HG03378 (cell line): Measurements from ENCODE around the gene PAQR4.

ENCODE experiments used
- ATAC-seq: cut with Tn5 transposase; IDR thresholded peaks from one replicate; pipeline ENCODE4 v1.9.1; 2021; ENCODE audit warnings: mild to moderate bottlenecking, moderate library complexity; ENCODE audit not compliant: unreplicated experiment

PAQR4 gene

GRCh38 chr16:3003582-3004270, 34.6 kb downstream of the PAQR4 start:
- peak; percentile 96 for ATAC-seq

- no peak for ATAC-seq
These were observed 35.2 kb downstream of the PAQR4 start for GRCh38 chr16:3004319-3004718.

- no peak for ATAC-seq
These were observed 35.7 kb downstream of the PAQR4 start for GRCh38 chr16:3004781-3005284.

- ATAC-seq, result no peak
These were observed 38.2 kb downstream of the PAQR4 start for GRCh38 chr16:3007059-3007956.

GRCh38 chr16:3007957-3008689, 39.0 kb downstream of the PAQR4 start:
- no peak for ATAC-seq

- ATAC-seq, result no peak
These were observed 39.5 kb downstream of the PAQR4 start for GRCh38 chr16:3008690-3009037.

GRCh38 chr16:3009568-3010390, 40.6 kb downstream of the PAQR4 start:
- ATAC-seq, result no peak

GRCh38 chr16:3010510-3010909, 41.4 kb downstream of the PAQR4 start:
- ATAC-seq, result no peak

GRCh38 chr16:3012246-3012645, 43.1 kb downstream of the PAQR4 start:
- no peak for ATAC-seq

GRCh38 chr16:3012828-3013420, 43.8 kb downstream of the PAQR4 start, which contains the start of gene CLDN9:
Gene CLDN9 (plus strand): TSS chr16:3012923. CDS start chr16:3013363, 440 bp downstream.
- no peak for ATAC-seq

- no peak for ATAC-seq
These were observed 44.4 kb downstream of the PAQR4 start for GRCh38 chr16:3013491-3013951.

- no peak for ATAC-seq
These were observed 45.0 kb downstream of the PAQR4 start for GRCh38 chr16:3013998-3014690.

- no peak for ATAC-seq
These were observed 45.8 kb downstream of the PAQR4 start for GRCh38 chr16:3014971-3015370.

GRCh38 chr16:3015865-3016521, 46.8 kb downstream of the PAQR4 start:
- ATAC-seq, result no peak

- ATAC-seq, result no peak
These were observed 48.2 kb downstream of the PAQR4 start for GRCh38 chr16:3017344-3017743.

- no peak for ATAC-seq
These were observed 48.8 kb downstream of the PAQR4 start, which contains the start of gene CLDN6 for GRCh38 chr16:3017794-3018506. Gene CLDN6 (minus strand): TSS chr16:3018183. CDS start chr16:3016021, 2,162 bp downstream.

- no peak for ATAC-seq
These were observed 50.6 kb downstream of the PAQR4 start for GRCh38 chr16:3019594-3020246.

GRCh38 chr16:3020247-3020603, 51.1 kb downstream of the PAQR4 start, which contains the start of gene TNFRSF12A:
Gene TNFRSF12A (plus strand): TSS chr16:3020368. CDS start chr16:3020398, 30 bp downstream.
- no peak for ATAC-seq
